BJ (cell line): ENCODE measurements around the gene CXXC5. TPM values are rescaled to one million over a fixed set of nuclear protein-coding genes. Genes with fewer than 3 reads are reported as not detected.

ENCODE experiments used
- CTCF ChIA-PET: fragments of 350-600 bp; formaldehyde crosslinking; extraction: SDS; loops from one replicate; lab custom pipeline; 2021; ENCODE audit warnings: antibody characterized with exemption, inconsistent platforms; lab: Yijun Ruan, JAX
- POLR2A ChIA-PET: fragments of 300-600 bp; sonication (Branson Sonifier 250); formaldehyde crosslinking; extraction: SDS; loops from one replicate; lab custom pipeline; 2021; ENCODE audit warnings: antibody characterized with exemption; lab: Charles Lee
- DNase-seq: peaks from one replicate; pipeline ENCODE4 v3.0.0-alpha.2; 2011; ENCODE audit warnings: low read depth
- H3K27me3 ChIP-seq: 2 replicates; pipeline ENCODE4 v1.6.0; 2011; ENCODE audit warnings: low read length; ENCODE audit not compliant: control insufficient read depth, insufficient read depth
- H3K36me3 ChIP-seq: 2 replicates; pipeline ENCODE4 v1.5.1; 2011; ENCODE audit warnings: low read length; ENCODE audit not compliant: control insufficient read depth, insufficient read depth
- H3K4me3 ChIP-seq: 2 replicates; pipeline ENCODE4 v1.5.1; 2011; ENCODE audit warnings: low read depth, mild to moderate bottlenecking, control low read depth, low read length
- CTCF ChIP-seq: IDR thresholded peaks from 2 replicates; pipeline ENCODE4 v1.5.1; 2011; ENCODE audit warnings: low read depth, mild to moderate bottlenecking, control low read depth, inconsistent platforms, low read length, moderate library complexity; ENCODE audit not compliant: insufficient read depth
- polyA plus RNA-seq: library from polyadenylated mRNA; depleted of rRNA; stranded (reverse); fragments of >200 nt; gene quantifications from 2 replicates; pipeline ENCODE4 v1.2.3, GENCODE V29; 2011

The CXXC5 gene
- polyA plus RNA-seq, 1 experiment = 50.4 TPM

- POLR2A ChIA-PET = interaction anchor here (1.0 kb wide), 1 partner anchor 61 kb away, joined by 4 read pairs; the partner anchor contains the start of gene CXXC5
- CTCF ChIA-PET = interaction anchor here (0.9 to 4.5 kb wide), 6 partner anchors 20 to 77 kb away, joined by 3 to 28 read pairs (median 4); no protein-coding TSS in a partner anchor
These were observed 61.6 kb downstream of the CXXC5 start for GRCh38 chr5:139709582-139710318.

DNA sequence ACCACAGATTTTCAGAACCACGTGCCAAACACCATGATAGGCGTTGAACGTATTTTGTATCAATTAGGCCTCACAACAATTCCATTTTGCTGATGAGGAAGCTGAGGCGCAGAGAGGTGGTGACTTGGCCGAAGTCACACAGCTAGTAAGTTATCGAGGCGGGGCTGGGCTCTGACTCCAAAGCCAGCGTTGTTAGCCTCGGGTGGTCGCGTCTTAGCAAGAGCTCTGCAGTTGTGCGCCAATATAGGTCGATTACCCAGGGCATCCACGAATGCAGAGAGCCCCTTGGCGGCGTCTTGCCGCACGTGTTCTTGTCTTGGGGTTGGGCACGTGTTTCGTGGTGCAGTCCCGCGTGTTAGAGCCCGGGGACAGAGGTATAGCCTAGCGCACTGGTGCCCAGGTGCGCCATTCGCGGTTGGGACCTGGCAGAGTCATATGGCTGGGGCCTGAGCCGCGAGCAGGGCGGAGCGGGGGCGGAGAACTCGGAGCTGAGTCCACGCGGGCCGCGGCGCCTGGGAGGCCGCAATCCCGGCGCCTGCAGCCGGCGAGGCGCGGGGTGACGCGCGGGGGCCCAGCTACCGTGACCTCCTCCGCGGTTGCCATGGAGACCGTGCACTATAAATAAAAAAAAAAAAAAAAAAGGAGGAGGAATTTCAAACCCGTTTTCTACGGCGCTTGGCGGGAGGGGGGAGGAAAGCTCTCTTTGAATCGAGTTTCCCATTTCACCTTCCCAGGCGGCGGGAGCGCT lies 62.3 kb downstream of the CXXC5 start:
- no peak for DNase-seq
- no peak for TF ChIP-seq CTCF
- ChIA-PET CTCF (interaction anchor here (0.6 to 4.5 kb wide), 8 partner anchors 10 to 77 kb away, joined by 3 to 28 read pairs (median 4); no protein-coding TSS in a partner anchor), POLR2A (interaction anchor here (0.6 to 0.7 kb wide), 2 partner anchors 12 to 138 kb away, joined by 5 to 18 read pairs; no protein-coding TSS in a partner anchor)
- Histone ChIP-seq H3K36me3 (no peaks in the 10 kb centered on the region), H3K27me3 (no peaks in the 10 kb centered on the region), H3K4me3 (peak overlapping the region; percentile 44)

More at GRCh38 chr5:139709582-139710318, 61.6 kb downstream of the CXXC5 start:
- DNase-seq = no peak
- Histone ChIP-seq H3K27me3 (no peaks in the 10 kb centered on the region), H3K36me3 (no peaks in the 10 kb centered on the region), H3K4me3 (no peak overlapping the region)
- TF ChIP-seq CTCF = no peak

GRCh38 chr5:139711067-139711905 lies 63.1 kb downstream of the CXXC5 start:
- ChIA-PET CTCF (interaction anchor here (0.6 to 4.5 kb wide), 9 partner anchors 10 to 78 kb away, joined by 3 to 28 read pairs (median 3); no protein-coding TSS in a partner anchor), POLR2A (interaction anchor here (0.6 to 0.7 kb wide), 2 partner anchors 13 to 139 kb away, joined by 5 to 18 read pairs; no protein-coding TSS in a partner anchor)
- Histone ChIP-seq H3K36me3 (no peaks in the 10 kb centered on the region), H3K4me3 (peak overlapping the region; percentile 44), H3K27me3 (no peaks in the 10 kb centered on the region)
- TF ChIP-seq CTCF = peak; percentile 28
- no peak for DNase-seq

DNA sequence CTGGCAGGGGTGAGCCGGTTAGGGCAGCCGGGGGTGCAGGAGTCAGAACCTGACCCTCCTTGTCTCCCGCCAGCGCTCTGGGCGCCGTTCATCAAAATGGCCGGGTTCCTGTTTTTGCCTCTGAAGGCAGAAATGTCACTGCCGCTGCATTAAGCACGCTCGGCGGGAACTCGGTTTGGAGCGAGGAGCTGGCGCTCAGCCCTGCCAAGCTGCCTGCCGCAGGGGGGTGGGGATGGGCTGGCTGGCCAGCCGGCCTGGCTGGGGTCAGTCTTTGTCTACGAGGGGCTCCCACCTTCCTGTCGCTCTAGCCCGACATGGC lies 63.7 kb downstream of the CXXC5 start:
- H3K27me3 ChIP-seq = no peaks in the 10 kb centered on the region
- H3K4me3 ChIP-seq = no peak overlapping the region
- no peak for TF ChIP-seq CTCF
- CTCF ChIA-PET = interaction anchor here (0.7 to 4.5 kb wide), 4 partner anchors 12 to 79 kb away, joined by 3 to 28 read pairs (median 8); no protein-coding TSS in a partner anchor
- POLR2A ChIA-PET = no interaction called here
- H3K36me3 ChIP-seq = no peaks in the 10 kb centered on the region
- DNase-seq = no peak
